ENCODE results near the gene SPATC1L.

SPATC1L gene

GRCh38 chr21:46171996-46172862 is 12.0 kb downstream of the SPATC1L start:
- TF ChIP-seq, protein P1, sequence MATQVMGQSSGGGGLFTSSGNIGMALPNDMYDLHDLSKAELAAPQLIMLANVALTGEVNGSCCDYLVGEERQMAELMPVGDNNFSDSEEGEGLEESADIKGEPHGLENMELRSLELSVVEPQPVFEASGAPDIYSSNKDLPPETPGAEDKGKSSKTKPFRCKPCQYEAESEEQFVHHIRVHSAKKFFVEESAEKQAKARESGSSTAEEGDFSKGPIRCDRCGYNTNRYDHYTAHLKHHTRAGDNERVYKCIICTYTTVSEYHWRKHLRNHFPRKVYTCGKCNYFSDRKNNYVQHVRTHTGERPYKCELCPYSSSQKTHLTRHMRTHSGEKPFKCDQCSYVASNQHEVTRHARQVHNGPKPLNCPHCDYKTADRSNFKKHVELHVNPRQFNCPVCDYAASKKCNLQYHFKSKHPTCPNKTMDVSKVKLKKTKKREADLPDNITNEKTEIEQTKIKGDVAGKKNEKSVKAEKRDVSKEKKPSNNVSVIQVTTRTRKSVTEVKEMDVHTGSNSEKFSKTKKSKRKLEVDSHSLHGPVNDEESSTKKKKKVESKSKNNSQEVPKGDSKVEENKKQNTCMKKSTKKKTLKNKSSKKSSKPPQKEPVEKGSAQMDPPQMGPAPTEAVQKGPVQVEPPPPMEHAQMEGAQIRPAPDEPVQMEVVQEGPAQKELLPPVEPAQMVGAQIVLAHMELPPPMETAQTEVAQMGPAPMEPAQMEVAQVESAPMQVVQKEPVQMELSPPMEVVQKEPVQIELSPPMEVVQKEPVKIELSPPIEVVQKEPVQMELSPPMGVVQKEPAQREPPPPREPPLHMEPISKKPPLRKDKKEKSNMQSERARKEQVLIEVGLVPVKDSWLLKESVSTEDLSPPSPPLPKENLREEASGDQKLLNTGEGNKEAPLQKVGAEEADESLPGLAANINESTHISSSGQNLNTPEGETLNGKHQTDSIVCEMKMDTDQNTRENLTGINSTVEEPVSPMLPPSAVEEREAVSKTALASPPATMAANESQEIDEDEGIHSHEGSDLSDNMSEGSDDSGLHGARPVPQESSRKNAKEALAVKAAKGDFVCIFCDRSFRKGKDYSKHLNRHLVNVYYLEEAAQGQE (IDR thresholded peaks at IDR 0.05; ENCODE audit: insufficient read depth in 1 of 2, low read depth in 2 of 2, low read length in 2 of 2), result no peak
- no peak for TF ChIP-seq FOXP2 (optimal IDR thresholded peaks at IDR 0.05; ENCODE audit: borderline replicate concordance, extremely low read depth, extremely low read length, insufficient read depth)
- TF ChIP-seq TAF1 (IDR thresholded peaks at IDR 0.05; ENCODE audit: borderline replicate concordance, insufficient read depth, low read length), result no peak
- no peak for TF ChIP-seq POLR2AphosphoS5 (IDR thresholded peaks at IDR 0.05; ENCODE audit: low read depth, low read length)
- no peak for TF ChIP-seq SIN3A (IDR thresholded peaks at IDR 0.05; ENCODE audit: borderline replicate concordance, insufficient read depth, low read length)

DNA sequence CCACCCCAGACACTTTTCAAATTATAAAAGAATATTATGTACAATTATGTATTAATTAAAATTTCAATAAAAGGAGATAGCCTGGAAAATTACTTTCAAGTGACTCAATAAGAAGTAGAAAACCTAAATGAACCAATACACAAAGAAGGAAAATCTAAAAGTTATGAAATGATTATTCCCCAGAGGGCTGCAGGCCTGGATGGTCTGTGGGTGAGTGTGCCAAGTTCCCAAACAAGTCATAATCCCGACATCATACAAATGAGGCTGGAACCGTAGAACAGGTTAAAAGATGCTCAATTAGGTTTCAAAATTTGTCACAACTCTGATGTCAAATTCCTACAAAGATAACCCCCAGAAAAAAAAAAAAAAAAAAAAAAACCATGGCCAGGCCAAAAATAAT is 12.7 kb downstream of the SPATC1L start:
- TF ChIP-seq POLR2AphosphoS5 (IDR thresholded peaks at IDR 0.05; ENCODE audit: low read depth, low read length), result no peak
- TF ChIP-seq, protein P1 (IDR thresholded peaks at IDR 0.05; ENCODE audit: insufficient read depth in 1 of 2, low read depth in 2 of 2, low read length in 2 of 2), result no peak
- no peak for TF ChIP-seq FOXP2 (optimal IDR thresholded peaks at IDR 0.05; ENCODE audit: borderline replicate concordance, extremely low read depth, extremely low read length, insufficient read depth)
- TF ChIP-seq SIN3A (IDR thresholded peaks at IDR 0.05; ENCODE audit: borderline replicate concordance, insufficient read depth, low read length), result no peak
- no peak for TF ChIP-seq TAF1 (IDR thresholded peaks at IDR 0.05; ENCODE audit: borderline replicate concordance, insufficient read depth, low read length)

GRCh38 chr21:46168659-46169386 is 15.4 kb downstream of the SPATC1L start:
- TF ChIP-seq SIN3A (IDR thresholded peaks at IDR 0.05; ENCODE audit: borderline replicate concordance, insufficient read depth, low read length) (no peak), FOXP2 (optimal IDR thresholded peaks at IDR 0.05; ENCODE audit: borderline replicate concordance, extremely low read depth, extremely low read length, insufficient read depth) (no peak), TAF1 (IDR thresholded peaks at IDR 0.05; ENCODE audit: borderline replicate concordance, insufficient read depth, low read length) (no peak), POLR2AphosphoS5 (IDR thresholded peaks at IDR 0.05; ENCODE audit: low read depth, low read length) (no peak)
- TF ChIP-seq, protein P1 (IDR thresholded peaks at IDR 0.05; ENCODE audit: insufficient read depth in 1 of 2, low read depth in 2 of 2, low read length in 2 of 2), result no peak

DNA sequence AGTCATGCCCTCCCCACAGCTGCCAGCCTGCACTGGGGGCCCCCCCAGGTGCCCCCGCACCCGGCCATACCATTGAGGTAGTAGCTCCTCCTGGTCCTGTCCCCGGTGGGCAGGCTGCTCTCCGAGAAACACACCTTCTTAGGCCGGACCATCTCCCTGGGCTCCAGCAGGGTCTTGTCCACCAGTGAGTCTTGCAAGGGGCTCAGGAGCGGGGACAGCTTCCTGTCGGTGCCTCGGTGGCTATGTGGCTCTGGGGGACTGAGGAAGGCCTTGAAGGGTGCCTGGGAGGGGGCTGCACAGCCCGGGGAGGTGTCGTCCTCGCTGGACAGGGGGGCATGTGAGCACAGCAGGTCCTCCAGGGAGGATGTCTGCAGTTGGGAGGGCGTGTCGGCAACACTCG is 16.0 kb downstream of the SPATC1L start:
- TF ChIP-seq POLR2AphosphoS5 (IDR thresholded peaks at IDR 0.05; ENCODE audit: low read depth, low read length), result no peak
- no peak for TF ChIP-seq SIN3A (IDR thresholded peaks at IDR 0.05; ENCODE audit: borderline replicate concordance, insufficient read depth, low read length)
- no peak for TF ChIP-seq TAF1 (IDR thresholded peaks at IDR 0.05; ENCODE audit: borderline replicate concordance, insufficient read depth, low read length)
- TF ChIP-seq, protein P1 (IDR thresholded peaks at IDR 0.05; ENCODE audit: insufficient read depth in 1 of 2, low read depth in 2 of 2, low read length in 2 of 2), result no peak
- TF ChIP-seq FOXP2 (optimal IDR thresholded peaks at IDR 0.05; ENCODE audit: borderline replicate concordance, extremely low read depth, extremely low read length, insufficient read depth), result no peak
